GM18526 (cell line): ENCODE measurements around the gene PIM3.

Experiments
- POLR2A ChIP-seq: IDR thresholded peaks from 3 replicates; pipeline ENCODE4 v1.6.1; 2011; ENCODE audit not compliant: insufficient read length; ENCODE audit errors: extremely low read depth

PIM3 gene

GRCh38 chr22:49965091-49966040, 4.8 kb downstream of the PIM3 start:
- TF ChIP-seq POLR2A = no peak

- no peak for TF ChIP-seq POLR2A
These were observed 5.6 kb downstream of the PIM3 start for GRCh38 chr22:49966041-49966773.

DNA sequence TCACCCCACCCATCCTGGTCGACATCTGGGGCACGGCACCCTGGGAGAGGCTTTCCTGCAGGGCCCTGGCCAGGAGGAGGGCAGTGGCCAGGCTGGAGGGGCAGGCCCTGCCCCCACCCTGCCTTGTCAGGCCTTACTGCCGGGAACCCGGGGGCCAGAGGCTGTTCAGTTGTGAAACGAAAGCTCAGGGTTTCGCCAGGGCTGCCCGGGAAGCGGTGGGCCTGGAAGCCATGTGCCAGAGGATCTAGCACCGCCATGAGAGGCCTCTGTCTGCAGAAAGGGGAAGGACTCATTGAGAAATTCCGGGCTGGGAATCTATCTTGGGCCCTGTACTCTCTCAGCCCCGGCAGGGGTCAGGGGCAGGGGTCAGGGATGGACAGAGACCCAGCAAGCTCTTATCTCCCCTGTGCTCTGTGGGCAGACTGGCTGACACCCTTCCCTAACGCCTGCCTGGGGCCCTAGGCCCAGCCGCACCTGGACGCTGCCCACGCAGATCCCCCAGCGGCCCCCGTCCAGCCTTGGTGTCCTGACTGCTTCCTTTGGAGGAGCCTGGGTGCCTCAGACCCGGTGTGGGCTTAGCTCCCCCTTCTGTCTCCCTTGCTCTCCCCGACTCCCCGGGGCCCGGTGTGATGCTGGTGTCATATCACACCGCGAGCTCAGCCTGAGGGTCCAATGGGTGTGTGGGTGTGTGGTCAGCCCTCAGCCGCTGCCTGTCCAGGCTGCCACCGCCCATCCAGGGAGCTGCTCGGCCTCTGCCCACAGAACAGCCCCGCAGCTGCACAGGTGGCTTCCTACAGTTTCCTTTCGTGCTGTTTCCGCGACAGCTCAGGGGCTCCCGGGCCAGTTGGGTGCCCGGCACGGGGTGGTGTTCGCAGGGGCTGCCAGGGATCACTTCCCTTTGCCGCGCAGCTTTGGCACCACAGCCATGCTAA, 6.5 kb downstream of the PIM3 start:
- no peak for TF ChIP-seq POLR2A

GRCh38 chr22:49967706-49968208, 7.2 kb downstream of the PIM3 start:
- no peak for TF ChIP-seq POLR2A

- TF ChIP-seq POLR2A = no peak
These were observed 7.8 kb downstream of the PIM3 start for GRCh38 chr22:49968313-49968830.

DNA sequence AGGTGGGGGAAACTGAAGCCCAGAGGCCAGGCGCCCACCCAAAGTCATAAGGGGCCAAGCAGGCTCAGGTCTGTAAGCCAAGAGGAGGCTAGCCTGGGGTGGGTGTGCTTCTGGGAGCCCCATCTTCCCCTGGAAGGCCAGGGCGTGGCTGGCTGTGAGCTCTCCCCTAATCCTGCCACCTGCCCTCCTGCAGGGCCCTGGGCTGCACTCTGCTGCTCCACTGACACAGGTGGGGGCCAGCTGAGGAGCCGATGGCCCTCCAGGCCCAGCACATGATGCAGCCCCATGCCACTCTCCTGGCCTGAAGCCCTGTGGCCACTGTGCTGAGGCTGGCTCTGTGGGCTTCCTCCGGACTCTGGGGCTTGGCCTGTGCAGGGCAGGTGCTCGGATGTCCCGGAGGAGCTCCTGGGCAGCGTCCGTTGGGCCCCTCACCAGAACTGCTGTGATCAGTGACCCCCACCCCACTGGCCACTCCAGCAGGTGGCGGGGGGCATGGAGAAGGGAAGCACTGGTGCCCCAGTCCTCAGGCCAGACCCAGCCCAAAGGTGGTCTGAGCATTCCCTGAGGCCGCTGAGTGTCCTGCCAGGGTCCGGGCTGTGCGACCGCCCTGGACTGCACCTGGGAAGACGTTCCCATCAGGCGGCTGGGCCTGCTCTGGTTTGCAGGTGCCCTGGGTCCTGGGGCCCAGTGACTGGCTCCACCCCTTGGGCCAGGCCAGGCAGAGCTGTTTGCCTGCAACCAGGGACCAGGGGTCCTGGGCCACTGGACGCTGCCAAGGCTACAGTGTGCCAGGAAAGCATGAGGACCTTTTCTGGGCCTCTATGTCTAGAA, 8.5 kb downstream of the PIM3 start:
- TF ChIP-seq POLR2A = no peak

DNA sequence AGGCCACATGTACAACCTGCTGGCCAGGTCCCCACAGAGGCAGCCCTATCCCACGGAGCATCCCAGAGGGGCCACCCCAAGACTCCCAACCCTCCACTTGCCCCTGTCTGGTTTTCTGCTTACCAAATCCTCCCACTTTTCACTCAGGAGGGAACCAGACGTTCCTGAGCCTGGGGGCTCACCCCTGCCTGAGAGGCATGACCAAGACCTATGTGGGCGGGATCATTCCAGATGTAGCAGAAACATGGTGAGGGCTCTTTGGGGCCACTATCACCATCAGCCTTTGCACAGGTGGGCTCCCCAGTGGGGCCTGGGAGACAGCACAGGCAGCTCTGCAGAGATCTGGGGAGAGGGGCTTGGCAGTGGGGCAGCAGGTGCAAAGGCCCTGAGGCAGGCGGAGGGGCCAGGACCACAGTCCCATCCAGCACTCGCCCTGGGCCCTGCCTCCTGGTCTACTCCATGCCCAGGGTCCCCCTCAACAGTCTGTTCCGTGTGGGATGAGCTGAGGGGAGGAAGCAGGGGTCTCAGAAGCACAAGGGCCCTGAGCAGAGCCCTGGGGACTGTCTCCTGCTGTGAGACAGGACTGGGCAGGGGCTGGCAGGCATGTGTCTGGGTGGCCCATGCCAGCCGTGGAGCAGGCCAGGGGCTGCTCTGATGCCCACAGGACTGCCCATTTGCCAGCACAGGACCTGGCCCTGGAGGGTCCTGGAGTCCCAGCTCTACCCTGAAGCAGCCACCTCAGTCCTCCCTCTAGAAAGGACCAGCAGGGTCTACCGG, 9.4 kb downstream of the PIM3 start:
- TF ChIP-seq POLR2A = no peak

DNA sequence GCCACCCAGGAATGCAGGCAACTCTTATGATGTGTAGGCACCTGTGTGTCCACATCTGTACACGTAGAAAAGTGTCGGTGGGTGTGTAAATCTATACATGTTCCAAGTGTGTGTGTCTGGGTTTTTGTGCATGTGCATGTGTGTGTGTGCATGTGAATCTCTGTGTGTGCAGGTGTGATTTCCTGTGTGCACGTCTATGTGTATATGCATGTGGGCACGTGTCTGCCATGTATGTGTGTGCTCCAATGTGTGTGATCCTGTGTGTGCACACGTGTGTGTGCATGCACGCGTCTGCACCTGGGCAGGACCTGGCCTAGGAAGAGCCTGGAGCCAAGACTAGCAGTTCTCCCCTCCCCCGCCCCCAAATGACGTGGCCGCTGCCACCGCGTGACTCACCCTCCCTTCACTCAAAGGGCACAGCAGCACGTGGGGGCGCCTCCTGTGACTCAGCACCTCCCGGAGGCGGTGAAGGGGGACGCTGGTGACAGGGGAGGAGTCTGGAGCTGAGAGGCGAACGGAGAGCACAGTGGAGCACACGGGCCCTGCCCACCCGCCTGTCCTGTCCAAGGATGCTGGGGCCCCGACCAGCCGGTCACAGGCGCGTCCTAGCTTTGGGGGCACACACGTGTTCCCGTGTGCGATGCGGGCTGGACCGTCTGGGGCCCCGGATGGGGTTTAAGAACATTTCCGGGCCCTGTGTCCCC, 10.1 kb downstream of the PIM3 start:
- peak; percentile 83 for TF ChIP-seq POLR2A

DNA sequence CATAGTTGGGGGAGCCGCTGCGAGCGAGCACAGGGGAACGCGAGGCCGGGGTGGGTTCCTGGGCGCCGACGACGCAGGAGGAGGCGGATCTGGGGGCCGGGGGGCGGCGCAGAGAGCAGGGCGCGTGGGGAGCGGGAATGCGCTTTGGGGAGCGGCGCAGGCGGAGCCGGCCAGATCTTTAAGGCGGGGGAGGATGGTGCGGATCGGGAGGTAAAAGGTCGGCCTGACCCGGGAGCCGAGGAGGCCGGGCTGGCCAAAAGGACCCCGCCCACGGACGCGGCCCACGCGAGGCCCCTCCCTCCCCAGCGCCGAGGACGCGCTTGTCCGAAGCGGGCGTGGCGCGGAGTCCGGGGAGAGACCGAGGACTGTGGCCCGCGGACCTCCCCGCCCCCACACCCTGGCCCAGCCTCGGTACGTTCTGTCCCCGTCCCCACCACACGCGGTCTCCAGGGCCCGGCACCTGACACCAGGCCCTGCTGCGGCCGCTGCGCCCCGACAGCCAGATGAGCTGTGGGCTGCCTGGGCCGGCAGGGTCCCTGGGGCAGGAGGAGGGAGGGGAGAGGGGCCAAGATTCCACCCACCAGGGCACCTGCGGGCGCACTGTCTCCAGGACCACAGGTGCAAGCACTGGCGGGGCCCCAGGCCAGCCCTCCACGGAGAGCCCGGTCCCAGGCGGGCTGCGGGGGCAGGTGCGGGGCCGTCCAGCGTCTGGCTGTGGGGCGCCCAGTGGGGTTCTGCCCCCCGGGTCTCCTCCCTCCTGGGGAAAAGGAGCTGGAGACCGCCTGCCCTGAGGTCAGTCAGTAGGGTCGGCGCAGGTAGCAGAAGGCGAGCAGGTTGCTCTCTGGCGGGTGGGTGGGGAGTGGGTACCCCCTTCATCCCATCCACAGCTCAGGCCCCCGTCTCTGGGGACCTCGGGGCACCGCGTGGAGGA, 10.9 kb downstream of the PIM3 start:
- peak; percentile 17 for TF ChIP-seq POLR2A

GRCh38 chr22:49972163-49973017, 11.8 kb downstream of the PIM3 start:
- TF ChIP-seq POLR2A = no peak
